ENCODE data around the gene GRID1.

Gene GRID1

GRCh38 chr10:85641479-85642009, 725.1 kb downstream of the GRID1 start:
- DNase-seq, result no peak

- DNase-seq, result no peak
Measured at GRCh38 chr10:85638797-85639196, 727.8 kb downstream of the GRID1 start.

- no peak for DNase-seq
Measured at GRCh38 chr10:85635650-85636049, 730.9 kb downstream of the GRID1 start.

- DNase-seq, result no peak
Measured at GRCh38 chr10:85624511-85624910, 742.1 kb downstream of the GRID1 start.

- DNase-seq, result no peak
Measured at GRCh38 chr10:85623758-85624157, 742.8 kb downstream of the GRID1 start.

- DNase-seq, result no peak
Measured at GRCh38 chr10:85623342-85623741, 743.3 kb downstream of the GRID1 start.

GRCh38 chr10:85622425-85622824, 744.2 kb downstream of the GRID1 start:
- no peak for DNase-seq

GRCh38 chr10:85621562-85621961, 745.0 kb downstream of the GRID1 start:
- DNase-seq, result no peak

GRCh38 chr10:85620807-85621206, 745.8 kb downstream of the GRID1 start:
- DNase-seq, result no peak

GRCh38 chr10:85619832-85620231, 746.8 kb downstream of the GRID1 start:
- no peak for DNase-seq

- no peak for DNase-seq
Measured at GRCh38 chr10:85618841-85619240, 747.8 kb downstream of the GRID1 start.

- DNase-seq, result no peak
Measured at GRCh38 chr10:85617751-85618546, 748.6 kb downstream of the GRID1 start.

GRCh38 chr10:85615556-85615955, 751.0 kb downstream of the GRID1 start:
- DNase-seq, result no peak

- no peak for DNase-seq
Measured at GRCh38 chr10:85614981-85615380, 751.6 kb downstream of the GRID1 start.

GRCh38 chr10:85614566-85614965, 752.0 kb downstream of the GRID1 start:
- no peak for DNase-seq

- DNase-seq, result no peak
Measured at GRCh38 chr10:85613391-85613790, 753.2 kb downstream of the GRID1 start.

- DNase-seq, result no peak
Measured at GRCh38 chr10:85612833-85613232, 753.8 kb downstream of the GRID1 start.

- no peak for DNase-seq
Measured at GRCh38 chr10:85612378-85612775, 754.2 kb downstream of the GRID1 start.

GRCh38 chr10:85611746-85612377, 754.7 kb downstream of the GRID1 start:
- DNase-seq, result no peak

GRCh38 chr10:85611093-85611740, 755.4 kb downstream of the GRID1 start:
- DNase-seq, result no peak

- DNase-seq, result no peak
Measured at GRCh38 chr10:85610381-85611092, 756.1 kb downstream of the GRID1 start.

- no peak for DNase-seq
Measured at GRCh38 chr10:85609509-85609908, 757.1 kb downstream of the GRID1 start.

- DNase-seq, result no peak
Measured at GRCh38 chr10:85608706-85609105, 757.9 kb downstream of the GRID1 start.
